Activated CD8-positive, alpha-beta memory T cell treated with anti-CD3 and anti-CD28 coated beads, Interleukin-2, amount 50 U/mL, for 1 hour (primary cell): ENCODE results near the gene SPTSSA.
"Not testable (repeated sequence)": the region's sequence is repeated elsewhere in the genome, so short reads cannot be mapped to it uniquely, and the experiment has no call there.

Experiments used
- DNase-seq: peaks from one replicate; pipeline ENCODE4 v3.0.0-alpha.2; 2020; ENCODE audit errors: extremely low read depth

The SPTSSA gene

DNA sequence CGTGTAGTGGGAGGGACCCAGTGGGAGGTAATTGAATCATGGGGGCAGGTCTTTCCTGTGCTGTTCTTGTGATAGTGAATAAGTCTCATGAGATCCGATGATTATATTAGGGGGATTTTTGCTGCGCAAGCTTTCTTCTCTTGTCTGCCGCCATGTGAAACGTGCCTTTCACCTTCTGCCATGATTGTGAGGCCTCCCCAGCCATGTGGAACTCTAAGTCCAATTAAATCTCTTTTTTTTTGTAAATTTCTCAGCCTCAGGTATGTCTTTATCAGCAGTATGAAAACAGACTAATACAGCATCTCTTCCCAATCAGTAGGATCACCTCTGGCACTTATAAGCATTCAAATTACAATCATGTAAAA is 34.0 kb downstream of the SPTSSA start:
- DNase-seq = not testable (repeated sequence)

- DNase-seq = no peak
Observed at GRCh38 chr14:34426313-34427295, 35.4 kb downstream of the SPTSSA start.

DNA sequence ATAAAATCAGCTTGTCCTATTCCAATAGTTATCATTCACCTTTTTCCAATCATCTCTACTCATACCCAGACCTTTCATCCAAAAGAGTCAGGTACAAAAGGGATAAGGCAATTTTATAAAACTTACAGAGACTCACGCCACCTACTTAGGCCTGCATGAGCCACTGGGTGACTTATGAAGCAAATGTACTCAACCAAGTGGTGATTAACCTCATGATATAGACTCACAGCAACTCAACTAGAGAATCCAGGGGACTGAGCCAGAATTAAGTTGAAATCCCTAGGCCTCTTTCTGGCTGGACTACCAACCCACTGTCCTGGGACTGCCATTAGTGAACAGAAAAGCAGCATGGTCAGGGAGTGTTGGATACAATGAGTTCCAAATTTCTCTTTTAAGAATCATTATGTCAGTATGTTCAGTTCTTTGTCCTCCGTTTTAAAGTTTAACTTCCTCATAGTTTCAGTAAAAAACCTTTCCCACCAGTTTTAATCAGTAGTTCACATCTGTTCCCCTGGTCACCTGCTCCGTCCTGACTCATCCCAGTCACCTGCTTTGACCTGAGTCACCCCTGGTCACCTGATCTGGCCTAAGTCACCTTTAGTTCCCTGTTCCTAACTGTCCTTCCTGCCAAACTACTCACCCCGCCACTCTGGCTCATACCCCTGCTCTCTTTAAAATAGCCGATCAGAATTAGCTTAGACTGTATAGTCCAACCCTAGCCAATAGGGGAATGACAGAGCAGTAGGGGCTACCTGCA is 36.8 kb downstream of the SPTSSA start:
- DNase-seq = no peak

GRCh38 chr14:34424488-34424887 is 37.6 kb downstream of the SPTSSA start:
- DNase-seq = no peak

GRCh38 chr14:34423445-34423844 is 38.6 kb downstream of the SPTSSA start:
- DNase-seq = no peak

DNA sequence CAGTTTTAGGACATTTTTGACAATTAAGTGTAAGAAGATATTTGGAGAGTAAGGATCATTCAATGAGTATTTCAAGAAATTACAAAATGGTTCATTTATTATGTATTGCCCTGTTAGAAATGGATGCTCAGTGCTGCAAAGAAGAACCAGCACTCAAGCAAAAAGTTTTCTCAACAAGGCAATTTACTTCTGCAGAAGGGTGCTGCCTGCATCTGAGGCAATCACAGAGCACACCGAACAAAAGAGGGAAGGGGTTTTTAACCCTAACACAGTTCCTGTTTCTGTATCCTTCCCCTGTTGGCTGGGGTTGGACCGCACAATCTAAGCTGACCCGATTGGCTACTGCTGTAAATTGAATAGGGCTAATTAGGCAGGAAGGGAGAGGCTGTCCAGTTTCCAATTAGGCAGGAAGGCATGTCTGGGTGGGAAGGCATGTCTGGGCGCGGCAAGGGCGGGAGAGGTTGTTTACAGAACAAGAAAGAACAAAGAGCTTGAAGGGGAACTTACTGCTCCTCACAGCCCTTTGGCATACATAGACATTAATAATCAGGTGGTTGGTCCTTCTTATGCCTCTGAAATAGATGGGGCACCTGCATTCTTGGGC is 41.4 kb downstream of the SPTSSA start:
- no peak for DNase-seq

DNA sequence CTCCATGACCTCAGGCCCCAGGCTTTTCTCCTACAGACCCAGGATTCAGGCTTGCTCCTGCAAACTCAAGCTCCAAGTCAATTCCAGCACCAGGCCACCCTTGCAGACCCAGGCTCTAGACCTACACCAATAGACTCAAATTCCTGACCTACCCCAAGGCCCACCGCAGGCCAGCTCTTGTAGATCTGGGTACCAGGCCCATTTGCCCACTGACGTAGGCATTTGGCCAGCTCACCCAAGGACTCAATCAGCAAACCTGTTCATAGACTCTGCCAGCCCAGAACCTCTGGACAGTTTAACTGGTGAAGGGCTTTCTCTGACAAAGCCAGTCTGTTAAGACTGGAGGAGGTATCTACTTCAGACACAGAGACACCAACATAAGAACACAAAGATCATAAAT is 52.3 kb downstream of the SPTSSA start:
- no peak for DNase-seq

DNA sequence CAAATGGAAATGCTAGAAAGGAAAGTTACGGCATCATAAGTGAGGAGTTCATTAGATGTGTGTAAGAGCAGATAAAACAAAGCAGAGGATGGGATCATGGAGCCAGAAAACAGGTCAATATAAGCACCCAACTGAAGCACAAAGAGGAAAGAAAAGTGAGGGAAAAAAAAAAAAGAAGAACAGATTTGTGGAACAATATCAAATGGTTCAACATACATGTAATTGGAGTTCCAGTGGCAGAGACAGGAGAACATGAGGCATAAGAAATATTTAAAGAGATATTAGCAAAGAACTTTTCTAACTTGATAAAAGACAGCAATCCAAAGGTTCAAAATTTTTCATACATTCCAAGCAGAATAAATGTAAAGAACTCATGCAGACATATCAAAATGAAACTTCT is 54.1 kb downstream of the SPTSSA start:
- no peak for DNase-seq

GRCh38 chr14:34404416-34404815 is 57.6 kb downstream of the SPTSSA start:
- DNase-seq = no peak

GRCh38 chr14:34403646-34404045 is 58.4 kb downstream of the SPTSSA start:
- no peak for DNase-seq

- no peak for DNase-seq
Observed at GRCh38 chr14:34398024-34398423, 64.0 kb downstream of the SPTSSA start.

DNA sequence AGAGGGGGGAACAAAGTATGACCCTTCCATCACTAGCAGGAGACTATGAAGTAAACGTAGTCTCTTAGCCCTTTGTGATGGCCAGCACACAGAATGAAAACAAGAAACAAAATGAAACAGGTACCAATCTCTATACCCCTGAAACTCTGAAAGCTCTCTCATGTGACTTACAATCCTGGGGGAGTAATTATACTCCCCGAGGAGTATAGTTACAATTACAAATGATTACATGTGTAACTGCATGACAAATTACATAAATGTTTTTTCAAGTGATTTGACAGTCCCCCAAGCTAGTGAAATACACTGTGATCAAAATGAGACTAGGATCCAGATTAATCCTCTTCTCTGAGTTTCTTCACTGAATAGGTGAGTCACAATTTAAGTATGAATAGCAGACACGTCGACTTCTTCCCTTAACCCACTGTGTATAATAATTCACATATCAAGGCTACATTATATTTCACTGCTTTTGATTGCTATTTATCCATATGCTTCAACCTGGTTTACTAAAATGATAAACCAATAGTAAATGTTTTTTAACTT is 74.0 kb downstream of the SPTSSA start:
- DNase-seq = no peak

GRCh38 chr14:34386865-34387485 is 75.1 kb downstream of the SPTSSA start:
- no peak for DNase-seq

GRCh38 chr14:34385881-34386280 is 76.2 kb downstream of the SPTSSA start:
- not testable (repeated sequence) for DNase-seq

- no peak for DNase-seq
Observed at GRCh38 chr14:34383839-34384238, 78.2 kb downstream of the SPTSSA start.
